HG02884 (cell line): ENCODE data around the gene ZAR1.

Experiments used
- ATAC-seq: cut with Tn5 transposase; IDR thresholded peaks from one replicate; pipeline ENCODE4 v1.9.1; 2021; ENCODE audit warnings: mild to moderate bottlenecking, moderate library complexity; ENCODE audit not compliant: unreplicated experiment

ZAR1 gene

GRCh38 chr4:48484494-48485168 is 5.4 kb upstream of the ZAR1 start:
- ATAC-seq: no peak

GRCh38 chr4:48489683-48490011 is 405 bp upstream of the ZAR1 start:
- ATAC-seq: no peak

GRCh38 chr4:48490680-48491513 is 845 bp downstream of the ZAR1 start:
- ATAC-seq: no peak

- no peak for ATAC-seq
Measured at GRCh38 chr4:48491514-48492176, 1.6 kb downstream of the ZAR1 start.

GRCh38 chr4:48493452-48494100 is 3.5 kb downstream of the ZAR1 start:
- ATAC-seq: no peak

GRCh38 chr4:48495941-48496340 is 5.9 kb downstream of the ZAR1 start:
- no peak for ATAC-seq

GRCh38 chr4:48498895-48499294 is 8.8 kb downstream of the ZAR1 start:
- no peak for ATAC-seq

GRCh38 chr4:48499551-48500066 is 9.6 kb downstream of the ZAR1 start:
- ATAC-seq: peak; percentile 79

- ATAC-seq: no peak
Measured at GRCh38 chr4:48503233-48504025, 13.4 kb downstream of the ZAR1 start.

- no peak for ATAC-seq
Measured at GRCh38 chr4:48504026-48504330, 13.9 kb downstream of the ZAR1 start.

- no peak for ATAC-seq
Measured at GRCh38 chr4:48504352-48504751, 14.3 kb downstream of the ZAR1 start.

- no peak for ATAC-seq
Measured at GRCh38 chr4:48506716-48507115, 16.7 kb downstream of the ZAR1 start.

- no peak for ATAC-seq
Measured at GRCh38 chr4:48509543-48509942, 19.5 kb downstream of the ZAR1 start.

- no peak for ATAC-seq
Measured at GRCh38 chr4:48518143-48518542, 28.1 kb downstream of the ZAR1 start.

GRCh38 chr4:48526406-48526805 is 36.4 kb downstream of the ZAR1 start:
- ATAC-seq: no peak

- ATAC-seq: no peak
Measured at GRCh38 chr4:48538358-48538757, 48.3 kb downstream of the ZAR1 start.

GRCh38 chr4:48539597-48539996 is 49.5 kb downstream of the ZAR1 start:
- ATAC-seq: no peak

- ATAC-seq: no peak
Measured at GRCh38 chr4:48542888-48543287, 52.8 kb downstream of the ZAR1 start.

- ATAC-seq: no peak
Measured at GRCh38 chr4:48543796-48544195, 53.7 kb downstream of the ZAR1 start.
